ENCODE data around the gene NT5DC3. TPM values are rescaled to one million over a fixed set of nuclear protein-coding genes. Genes with fewer than 3 reads are reported as not detected.
A peak's percentile ranks its signal among the peaks of the same experiment; 100 is the strongest.

Gene NT5DC3
- total RNA-seq, 2 donors from 2014 or later: 2.3 to 2.4 TPM

GRCh38 chr12:103809154-103809553 lies 31.9 kb downstream of the NT5DC3 start:
- H3K4me3 ChIP-seq: no peak overlapping the region
- H3K4me1 ChIP-seq: peaks cover 0 to 12% of the 10 kb centered on the region in 2 donors
- H3K27me3 ChIP-seq: no peaks in the 10 kb centered on the region
- no peaks in the 10 kb centered on the region for H3K9me3 ChIP-seq
- no peak for TF ChIP-seq CTCF (IDR thresholded peaks at IDR 0.05)
- H3K36me3 ChIP-seq: no peaks in the 10 kb centered on the region
- no peak overlapping the region for H3K27ac ChIP-seq
- no peak for DNase-seq (ENCODE audit: low spot score)

GRCh38 chr12:103808239-103808880 lies 32.7 kb downstream of the NT5DC3 start:
- TF ChIP-seq CTCF (IDR thresholded peaks at IDR 0.05): no peak
- Histone ChIP-seq H3K4me1 (peaks cover 0 to 12% of the 10 kb centered on the region in 2 donors), H3K36me3 (no peaks in the 10 kb centered on the region), H3K27me3 (no peaks in the 10 kb centered on the region), H3K9me3 (no peaks in the 10 kb centered on the region), H3K4me3 (no peak overlapping the region), H3K27ac (no peak overlapping the region)
- no peak for DNase-seq (ENCODE audit: low spot score)

- no peaks in the 10 kb centered on the region for H3K27me3 ChIP-seq
- peaks cover 0 to 12% of the 10 kb centered on the region in 2 donors for H3K4me1 ChIP-seq
- no peaks in the 10 kb centered on the region for H3K36me3 ChIP-seq
- no peaks in the 10 kb centered on the region for H3K9me3 ChIP-seq
- no peak for DNase-seq (ENCODE audit: low spot score)
- no peak for TF ChIP-seq CTCF (IDR thresholded peaks at IDR 0.05)
- no peak overlapping the region for H3K27ac ChIP-seq
- H3K4me3 ChIP-seq: no peak overlapping the region
These were observed 33.3 kb downstream of the NT5DC3 start for GRCh38 chr12:103807561-103808238.

GRCh38 chr12:103806803-103807202 lies 34.2 kb downstream of the NT5DC3 start:
- Histone ChIP-seq H3K27ac (no peak overlapping the region), H3K9me3 (no peaks in the 10 kb centered on the region), H3K27me3 (no peaks in the 10 kb centered on the region), H3K4me3 (no peak overlapping the region), H3K36me3 (no peaks in the 10 kb centered on the region), H3K4me1 (peaks cover 0 to 12% of the 10 kb centered on the region in 2 donors)
- no peak for TF ChIP-seq CTCF (IDR thresholded peaks at IDR 0.05)
- no peak for DNase-seq (ENCODE audit: low spot score)

GRCh38 chr12:103805655-103806360 lies 35.2 kb downstream of the NT5DC3 start:
- no peaks in the 10 kb centered on the region for H3K9me3 ChIP-seq
- H3K27me3 ChIP-seq: no peaks in the 10 kb centered on the region
- TF ChIP-seq CTCF (IDR thresholded peaks at IDR 0.05): no peak
- H3K4me1 ChIP-seq: peaks cover 0 to 15% of the 10 kb centered on the region in 2 donors
- DNase-seq (ENCODE audit: low spot score): no peak
- peak overlapping the region in 1 of 2 donors; percentile 43 for H3K27ac ChIP-seq
- H3K4me3 ChIP-seq: no peak overlapping the region
- H3K36me3 ChIP-seq: no peaks in the 10 kb centered on the region

Measured in right atrium auricular region (tissue), 2 donors.